HEK293 (cell line): ENCODE measurements around the gene YY2.
A peak's percentile ranks its signal among the peaks of the same experiment; 100 is the strongest.

Experiments
- CTCF ChIA-PET: fragments of 350-600 bp; formaldehyde crosslinking; extraction: SDS; loops from one replicate; lab custom pipeline; 2021; ENCODE audit warnings: antibody characterized with exemption; lab: Yijun Ruan, JAX
- POLR2A ChIA-PET: fragments of 300-600 bp; formaldehyde crosslinking; extraction: SDS; loops from one replicate; lab custom pipeline; 2020; ENCODE audit warnings: antibody characterized with exemption, inconsistent platforms; lab: Yijun Ruan, JAX
- H3K27ac ChIP-seq: fragments of 200-500 bp; sonication (Bioruptor generic); 2 replicates; pipeline ENCODE4 v1.5.1; 2014; ENCODE audit warnings: low read depth, low read length, control low read depth, inconsistent platforms; ENCODE audit errors: extremely low read depth
- H3K36me3 ChIP-seq, 2 experiments: fragments of 200-500 bp in 1 of 2; sonication (Bioruptor generic) in 1 of 2; 1 replicate in 1 of 2; 2 replicates in 1 of 2; pipeline ENCODE4 v1.5.1; 2014 to 2017; ENCODE audit warnings: inconsistent platforms in 2 of 2, low read length in 2 of 2; ENCODE audit not compliant: control insufficient read depth in 2 of 2, insufficient read depth in 1 of 2
- H3K4me1 ChIP-seq: fragments of 200-500 bp; sonication (Bioruptor generic); 2 replicates; pipeline ENCODE4 v1.5.1; 2014; ENCODE audit warnings: mild to moderate bottlenecking, low read length, inconsistent platforms; ENCODE audit not compliant: control insufficient read depth, insufficient read depth
- H3K4me3 ChIP-seq: 2 replicates; pipeline ENCODE4 v1.5.1; 2011; ENCODE audit warnings: low read depth, mild to moderate bottlenecking, control low read depth, low read length, moderate library complexity
- H3K9me3 ChIP-seq: fragments of 200-500 bp; sonication (Bioruptor generic); 2 replicates; pipeline ENCODE4 v1.5.1; 2014; ENCODE audit warnings: low read depth, low read length, inconsistent platforms; ENCODE audit not compliant: control insufficient read depth, insufficient read depth
- GLI2 ChIP-seq: fragments of 450-650 bp; formaldehyde crosslinking; IDR thresholded peaks from 2 replicates; pipeline ENCODE4; 2017; ENCODE audit warnings: missing biosample characterization, missing genetic modification characterization, low read depth, borderline replicate concordance
- HOXD13 ChIP-seq: sonication (generic); formaldehyde crosslinking; IDR thresholded peaks from 2 replicates; pipeline ENCODE4 v1.8.0; 2022; ENCODE audit warnings: missing genetic modification reagents, borderline replicate concordance
- KLF9 ChIP-seq: fragments of 450-650 bp; formaldehyde crosslinking; IDR thresholded peaks from 2 replicates; pipeline ENCODE4 v1.5.1; 2016; ENCODE audit warnings: missing biosample characterization, missing genetic modification characterization, low read depth
- SP2 ChIP-seq: fragments of 450-650 bp; formaldehyde crosslinking; IDR thresholded peaks from 2 replicates; pipeline ENCODE4 v1.5.1; 2016; ENCODE audit warnings: missing biosample characterization, missing genetic modification characterization
- YY1 ChIP-seq: fragments of 450-650 bp; formaldehyde crosslinking; IDR thresholded peaks from 2 replicates; pipeline ENCODE4 v1.5.1; 2018; ENCODE audit warnings: missing biosample characterization, missing genetic modification characterization
- YY2 ChIP-seq: fragments of 450-650 bp; formaldehyde crosslinking; IDR thresholded peaks from 2 replicates; pipeline ENCODE4 v1.5.1; 2016; ENCODE audit warnings: missing biosample characterization, missing genetic modification characterization
- ZBTB21 ChIP-seq: fragments of 450-650 bp; formaldehyde crosslinking; IDR thresholded peaks from 2 replicates; pipeline ENCODE4 v1.5.1; 2017; ENCODE audit warnings: missing biosample characterization, missing genetic modification characterization
- ZBTB48 ChIP-seq: fragments of 450-650 bp; formaldehyde crosslinking; IDR thresholded peaks from 2 replicates; pipeline ENCODE4 v1.5.1; 2016; ENCODE audit warnings: missing biosample characterization, missing genetic modification characterization
- ZBTB6 ChIP-seq: fragments of 450-650 bp; formaldehyde crosslinking; IDR thresholded peaks from 2 replicates; pipeline ENCODE4 v1.5.1; 2017; ENCODE audit warnings: missing biosample characterization, missing genetic modification characterization
- ZFP3 ChIP-seq: fragments of 450-650 bp; formaldehyde crosslinking; IDR thresholded peaks from 2 replicates; pipeline ENCODE4 v1.5.1; 2016; ENCODE audit warnings: low read depth, missing biosample characterization, missing genetic modification characterization
- ZNF175 ChIP-seq: fragments of 450-650 bp; formaldehyde crosslinking; IDR thresholded peaks from 2 replicates; pipeline ENCODE4 v1.5.1; 2016; ENCODE audit warnings: missing biosample characterization, missing genetic modification characterization
- ZNF239 ChIP-seq: fragments of 450-650 bp; formaldehyde crosslinking; IDR thresholded peaks from 2 replicates; pipeline ENCODE4 v1.5.1; 2016; ENCODE audit warnings: missing biosample characterization, missing genetic modification characterization
- ZNF248 ChIP-seq: fragments of 450-650 bp; formaldehyde crosslinking; IDR thresholded peaks from 2 replicates; pipeline ENCODE4 v1.5.1; 2017; ENCODE audit warnings: missing biosample characterization, missing genetic modification characterization
- ZNF292 ChIP-seq: fragments of 450-650 bp; formaldehyde crosslinking; IDR thresholded peaks from 2 replicates; pipeline ENCODE4 v1.5.1; 2016; ENCODE audit warnings: low read depth, missing biosample characterization, missing genetic modification characterization, borderline replicate concordance
- ZNF501 ChIP-seq: fragments of 450-650 bp; formaldehyde crosslinking; IDR thresholded peaks from 2 replicates; pipeline ENCODE4 v1.5.1; 2016; ENCODE audit warnings: missing biosample characterization, missing genetic modification characterization
- ZNF544 ChIP-seq: fragments of 450-650 bp; formaldehyde crosslinking; IDR thresholded peaks from 2 replicates; pipeline ENCODE4 v1.5.0; 2017; ENCODE audit warnings: missing biosample characterization, missing genetic modification characterization
- ZNF555 ChIP-seq: fragments of 450-650 bp; formaldehyde crosslinking; conservative IDR thresholded peaks from 2 replicates; pipeline ENCODE4 v1.5.1; 2017; ENCODE audit warnings: missing biosample characterization, mild to moderate bottlenecking, missing genetic modification characterization, inconsistent platforms
- TF ChIP-seq, protein P1 (sequence below): fragments of 450-650 bp; formaldehyde crosslinking; IDR thresholded peaks from 2 replicates; pipeline ENCODE4 v1.5.1; 2016; ENCODE audit warnings: missing biosample characterization, missing genetic modification characterization
- TF ChIP-seq, protein P2 (sequence below): fragments of 450-650 bp; formaldehyde crosslinking; IDR thresholded peaks from 2 replicates; pipeline ENCODE4 v1.5.1; 2016; ENCODE audit warnings: missing biosample characterization, missing genetic modification characterization
- TF ChIP-seq, protein P3 (sequence below): fragments of 450-650 bp; formaldehyde crosslinking; IDR thresholded peaks from 2 replicates; pipeline ENCODE4 v1.5.1; 2016; ENCODE audit warnings: missing biosample characterization, missing genetic modification characterization
- TF ChIP-seq, protein P4 (sequence below): fragments of 450-650 bp; formaldehyde crosslinking; IDR thresholded peaks from 2 replicates; pipeline ENCODE4 v1.5.1; 2016; ENCODE audit warnings: missing biosample characterization, missing genetic modification characterization

The YY2 gene

DNA sequence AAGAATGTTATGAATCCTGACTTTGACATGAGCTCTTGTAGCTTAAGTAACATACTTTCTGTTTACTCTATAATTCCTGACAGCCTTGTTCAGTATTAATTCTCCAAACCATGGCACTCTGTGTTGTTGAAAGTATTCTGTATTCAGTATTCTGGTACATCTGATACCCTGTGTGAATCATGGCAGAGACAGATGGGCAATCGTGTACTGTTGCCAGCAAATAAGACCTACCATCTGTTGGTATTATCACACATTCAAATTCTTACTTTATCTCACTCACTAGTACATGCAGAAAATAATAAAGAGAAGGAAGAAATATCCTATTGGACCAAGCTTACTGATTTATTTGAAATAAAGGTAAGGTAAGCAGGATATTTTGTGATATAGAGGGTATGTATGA is 8.4 kb upstream of the YY2 start (continued):
- TF ChIP-seq KLF9 = no peak
- TF ChIP-seq ZNF501 = no peak
- TF ChIP-seq, protein P1, sequence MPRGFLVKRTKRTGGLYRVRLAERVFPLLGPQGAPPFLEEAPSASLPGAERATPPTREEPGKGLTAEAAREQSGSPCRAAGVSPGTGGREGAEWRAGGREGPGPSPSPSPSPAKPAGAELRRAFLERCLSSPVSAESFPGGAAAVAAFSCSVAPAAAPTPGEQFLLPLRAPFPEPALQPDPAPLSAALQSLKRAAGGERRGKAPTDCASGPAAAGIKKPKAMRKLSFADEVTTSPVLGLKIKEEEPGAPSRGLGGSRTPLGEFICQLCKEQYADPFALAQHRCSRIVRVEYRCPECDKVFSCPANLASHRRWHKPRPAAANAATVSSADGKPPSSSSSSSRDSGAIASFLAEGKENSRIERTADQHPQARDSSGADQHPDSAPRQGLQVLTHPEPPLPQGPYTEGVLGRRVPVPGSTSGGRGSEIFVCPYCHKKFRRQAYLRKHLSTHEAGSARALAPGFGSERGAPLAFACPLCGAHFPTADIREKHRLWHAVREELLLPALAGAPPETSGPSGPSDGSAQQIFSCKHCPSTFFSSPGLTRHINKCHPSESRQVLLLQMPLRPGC (tag by site-specific recombination) = no peak

- no peak overlapping the region for H3K27ac ChIP-seq
- TF ChIP-seq ZNF555 (tag by site-specific recombination) (no peak), ZNF239 (tag by site-specific recombination) (no peak)
- TF ChIP-seq, protein P2, sequence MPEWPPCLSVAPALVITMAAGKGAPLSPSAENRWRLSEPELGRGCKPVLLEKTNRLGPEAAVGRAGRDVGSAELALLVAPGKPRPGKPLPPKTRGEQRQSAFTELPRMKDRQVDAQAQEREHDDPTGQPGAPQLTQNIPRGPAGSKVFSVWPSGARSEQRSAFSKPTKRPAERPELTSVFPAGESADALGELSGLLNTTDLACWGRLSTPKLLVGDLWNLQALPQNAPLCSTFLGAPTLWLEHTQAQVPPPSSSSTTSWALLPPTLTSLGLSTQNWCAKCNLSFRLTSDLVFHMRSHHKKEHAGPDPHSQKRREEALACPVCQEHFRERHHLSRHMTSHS (tag by site-specific recombination) = no peak
- TF ChIP-seq, all 188 proteins: peak for 0
- Histone ChIP-seq H3K9me3 (no peaks in the 10 kb centered on the region), H3K36me3 (peaks cover 23 to 36% of the 10 kb centered on the region in 2 experiments), H3K4me3 (no peak overlapping the region), H3K4me1 (no peaks in the 10 kb centered on the region)
- ChIA-PET CTCF (no interaction called here), POLR2A (no interaction called here)
Observed at GRCh38 chrX:21853578-21853977, 2.2 kb upstream of the YY2 start.

- Histone ChIP-seq H3K36me3 (peaks cover 23 to 36% of the 10 kb centered on the region in 2 experiments), H3K9me3 (no peaks in the 10 kb centered on the region), H3K27ac (no peak overlapping the region), H3K4me3 (no peak overlapping the region), H3K4me1 (no peaks in the 10 kb centered on the region)
- TF ChIP-seq ZBTB48 = no peak
- TF ChIP-seq YY2 (tag by site-specific recombination) = peak; percentile 85
- CTCF ChIA-PET = interaction anchor here (0.6 kb wide), 2 partner anchors 84 to 119 kb away, joined by 3 read pairs; no protein-coding TSS in a partner anchor
- POLR2A ChIA-PET = no interaction called here
Observed at GRCh38 chrX:21856504-21856903, 717 bp downstream of the YY2 start.

- H3K4me1 ChIP-seq = no peaks in the 10 kb centered on the region
- H3K9me3 ChIP-seq = no peaks in the 10 kb centered on the region
- no peak for TF ChIP-seq SP2
- TF ChIP-seq, protein P3, sequence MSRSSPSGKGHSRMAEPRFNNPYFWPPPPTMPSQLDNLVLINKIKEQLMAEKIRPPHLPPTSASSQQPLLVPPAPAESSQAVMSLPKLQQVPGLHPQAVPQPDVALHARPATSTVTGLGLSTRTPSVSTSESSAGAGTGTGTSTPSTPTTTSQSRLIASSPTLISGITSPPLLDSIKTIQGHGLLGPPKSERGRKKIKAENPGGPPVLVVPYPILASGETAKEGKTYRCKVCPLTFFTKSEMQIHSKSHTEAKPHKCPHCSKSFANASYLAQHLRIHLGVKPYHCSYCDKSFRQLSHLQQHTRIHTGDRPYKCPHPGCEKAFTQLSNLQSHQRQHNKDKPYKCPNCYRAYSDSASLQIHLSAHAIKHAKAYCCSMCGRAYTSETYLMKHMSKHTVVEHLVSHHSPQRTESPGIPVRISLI = 0 out of 2 replicates have a peak, but pooled peaks have one; percentile 24
- ChIA-PET POLR2A (interaction anchor here (0.7 kb wide), 1 partner anchor 12 kb away, joined by 4 read pairs; no protein-coding TSS in a partner anchor), CTCF (no interaction called here)
- no peaks in the 10 kb centered on the region; a peak in 1 of 3 replicates for H3K36me3 ChIP-seq
- no peak overlapping the region for H3K27ac ChIP-seq
- no peak overlapping the region for H3K4me3 ChIP-seq
Observed at GRCh38 chrX:21863241-21863640, 7.5 kb downstream of the YY2 start.

- Histone ChIP-seq H3K4me1 (no peaks in the 10 kb centered on the region), H3K4me3 (no peak overlapping the region), H3K9me3 (no peaks in the 10 kb centered on the region), H3K36me3 (peaks cover 0 to 3% of the 10 kb centered on the region in 2 experiments; a peak in 2 of 3 replicates), H3K27ac (no peak overlapping the region)
- ChIA-PET POLR2A (no interaction called here), CTCF (no interaction called here)
- no peak for TF ChIP-seq ZNF248 (tag by site-specific recombination)
- TF ChIP-seq ZNF544 (tag by site-specific recombination) = no peak
- TF ChIP-seq GLI2 (tag by site-specific recombination) = no peak
- no peak for TF ChIP-seq ZBTB21 (tag by site-specific recombination)
- TF ChIP-seq ZNF175 (tag by site-specific recombination) = no peak
- no peak for TF ChIP-seq ZNF292 (tag by site-specific recombination)
- TF ChIP-seq ZBTB6 (tag by site-specific recombination) = no peak
- TF ChIP-seq YY1 (tag by site-specific recombination) = no peak
- TF ChIP-seq, protein P2 (tag by site-specific recombination) = no peak
- TF ChIP-seq, protein P4, sequence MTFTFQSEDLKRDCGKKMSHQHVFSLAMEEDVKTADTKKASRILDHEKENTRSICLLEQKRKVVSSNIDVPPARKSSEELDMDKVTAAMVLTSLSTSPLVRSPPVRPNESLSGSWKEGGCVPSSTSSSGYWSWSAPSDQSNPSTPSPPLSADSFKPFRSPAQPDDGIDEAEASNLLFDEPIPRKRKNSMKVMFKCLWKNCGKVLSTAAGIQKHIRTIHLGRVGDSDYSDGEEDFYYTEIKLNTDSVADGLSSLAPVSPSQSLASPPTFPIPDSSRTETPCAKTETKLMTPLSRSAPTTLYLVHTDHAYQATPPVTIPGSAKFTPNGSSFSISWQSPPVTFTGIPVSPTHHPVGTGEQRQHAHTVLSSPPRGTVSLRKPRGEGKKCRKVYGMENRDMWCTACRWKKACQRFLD (tag by site-specific recombination) = no peak
- no peak for TF ChIP-seq HOXD13 (CRISPR knock-in tag)
- TF ChIP-seq ZFP3 (tag by site-specific recombination) = no peak
Observed at GRCh38 chrX:21865436-21865835, 9.6 kb downstream of the YY2 start.
